SH-SY5Y (cell line): ENCODE results near the gene UNC119.

Source experiments
- GATA2 ChIP-seq: IDR thresholded peaks from 2 replicates; pipeline ENCODE4 v1.6.1; 2011; ENCODE audit warnings: mild to moderate bottlenecking, low read depth, low read length
- GATA3 ChIP-seq: IDR thresholded peaks from 2 replicates; pipeline ENCODE4 v1.6.1; 2011; ENCODE audit warnings: low read depth, mild to moderate bottlenecking, low read length, moderate library complexity

- no peak for TF ChIP-seq GATA3
- no peak for TF ChIP-seq GATA2
Measured at GRCh38 chr17:28509789-28510188, 42.6 kb downstream of the UNC119 start.
